Memory B cell (primary cell): ENCODE data around the gene TRIM27.
"Not testable (repeated sequence)": the region's sequence is repeated elsewhere in the genome, so short reads cannot be mapped to it uniquely, and the experiment has no call there.

Source experiments
- ATAC-seq: fragments of 150-1000 bp; cut with Tn5 transposase; 2 replicates; pipeline ENCODE4 v1.10.0; 2021; ENCODE audit warnings: low read depth, mild to moderate bottlenecking, moderate library complexity
- DNase-seq, 2 donors: peaks; one replicate each; pipeline ENCODE4 v3.0.0; 2022; ENCODE audit warnings: low spot score in 2 of 2
- H3K27ac Mint-ChIP-seq: one replicate; pipeline ENCODE4 v1.8.0; 2022; ENCODE audit warnings: mild to moderate bottlenecking, moderate library complexity, mixed read lengths
- H3K27me3 Mint-ChIP-seq: one replicate; pipeline ENCODE4 v1.8.0; 2022; ENCODE audit warnings: mixed read lengths
- H3K36me3 Mint-ChIP-seq: one replicate; pipeline ENCODE4 v1.8.0; 2022; ENCODE audit warnings: mild to moderate bottlenecking, mixed read lengths
- H3K4me1 Mint-ChIP-seq: one replicate; pipeline ENCODE4 v1.8.0; 2022; ENCODE audit warnings: mixed read lengths
- H3K4me3 Mint-ChIP-seq: one replicate; pipeline ENCODE4 v1.8.0; 2022; ENCODE audit warnings: mild to moderate bottlenecking, moderate library complexity, mixed read lengths
- H3K9me3 Mint-ChIP-seq: one replicate; pipeline ENCODE4 v1.8.0; 2022; ENCODE audit warnings: mixed read lengths

The TRIM27 gene

DNA sequence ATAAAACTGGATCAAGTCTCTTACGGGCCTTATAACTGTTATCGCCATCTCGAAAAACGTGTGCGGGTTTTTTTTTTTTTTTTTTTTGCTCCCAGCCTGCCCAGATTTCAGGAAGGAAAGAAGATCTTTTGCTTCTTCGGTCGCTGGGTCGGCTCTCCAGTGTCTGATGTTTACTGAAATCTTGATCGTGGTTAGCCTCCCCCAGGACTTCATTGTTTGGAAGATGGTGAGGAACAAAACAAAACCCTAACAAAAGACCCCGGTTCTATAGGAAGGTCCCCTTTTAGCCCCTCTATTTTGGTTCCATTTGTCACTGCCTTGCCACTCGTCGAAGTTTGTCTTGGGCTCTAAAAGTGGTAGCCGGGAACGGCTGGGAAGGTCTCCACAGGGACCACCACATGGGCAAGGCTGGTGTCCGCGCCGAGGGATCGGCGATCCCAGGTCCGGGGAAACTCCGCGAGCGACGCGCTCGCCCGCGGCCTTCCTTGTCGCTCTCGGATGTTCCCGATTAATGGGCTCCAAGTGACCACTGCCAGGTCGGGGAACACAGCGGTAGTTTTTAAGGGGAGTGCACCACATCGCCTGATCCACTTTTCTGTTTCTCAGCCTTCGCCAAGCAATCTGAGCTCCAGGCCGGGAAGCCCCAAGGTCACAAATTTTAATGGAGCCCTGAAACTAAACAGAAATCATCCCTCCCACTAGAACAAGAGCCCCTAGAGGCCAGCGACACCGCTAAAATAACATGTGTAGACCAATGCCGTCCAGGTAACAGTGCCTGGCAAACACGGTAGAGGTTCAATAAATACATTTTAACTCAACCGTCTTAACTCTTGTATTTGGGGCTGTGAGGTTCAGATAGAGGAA, 27.0 kb downstream of the TRIM27 start:
- peaks cover 2% of the 10 kb centered on the region for H3K27me3 Mint-ChIP-seq
- peaks cover 16% of the 10 kb centered on the region for H3K36me3 Mint-ChIP-seq
- peak; percentile 33 for ATAC-seq
- H3K4me1 Mint-ChIP-seq = peaks cover 24% of the 10 kb centered on the region
- H3K27ac Mint-ChIP-seq = peak overlapping the region; percentile 100
- peak overlapping the region; percentile 97 for H3K4me3 Mint-ChIP-seq
- peak; percentile 44 to 59 for DNase-seq
- peaks cover 2% of the 10 kb centered on the region for H3K9me3 Mint-ChIP-seq

- peak; percentile 78 to 87 for DNase-seq
- peaks cover 2% of the 10 kb centered on the region for H3K27me3 Mint-ChIP-seq
- H3K27ac Mint-ChIP-seq = peak overlapping the region; percentile 100
- peak; percentile 63 for ATAC-seq
- peaks cover 11% of the 10 kb centered on the region for H3K4me1 Mint-ChIP-seq
- H3K4me3 Mint-ChIP-seq = peak overlapping the region; percentile 97
- peaks cover 7% of the 10 kb centered on the region for H3K36me3 Mint-ChIP-seq
- H3K9me3 Mint-ChIP-seq = peaks cover 2% of the 10 kb centered on the region
These were observed 28.5 kb downstream of the TRIM27 start for GRCh38 chr6:28895131-28895812.

DNA sequence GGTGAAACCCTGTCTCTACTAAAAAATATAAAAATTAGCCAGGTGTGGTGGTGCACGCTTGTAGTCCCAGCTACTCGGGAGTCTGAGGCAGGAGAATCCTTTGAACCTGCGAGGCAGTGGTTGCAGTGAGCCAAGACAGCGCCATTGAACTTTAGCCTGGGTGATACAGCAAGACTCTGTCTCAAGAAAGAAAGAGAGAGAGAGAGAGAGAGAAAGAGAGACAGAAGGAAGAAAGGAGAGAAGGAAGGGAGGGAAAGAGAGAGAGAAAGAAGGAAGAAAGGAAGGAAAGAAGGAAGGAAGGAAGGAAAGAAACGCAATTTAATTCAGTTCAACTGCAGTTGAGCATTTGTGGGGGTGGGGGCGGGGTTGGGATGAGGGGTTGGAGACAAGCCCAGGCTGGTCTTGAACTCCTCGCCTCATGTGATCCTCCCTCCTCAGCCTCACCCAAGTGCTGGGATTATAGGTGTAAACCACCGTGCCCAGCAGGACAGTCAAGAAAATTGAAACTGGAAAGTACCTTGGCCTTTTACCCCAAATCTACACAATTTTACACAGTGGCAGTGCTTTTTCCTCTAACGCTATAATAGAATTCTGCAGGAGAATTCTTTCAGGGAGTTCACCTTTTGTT, 30.5 kb downstream of the TRIM27 start:
- Mint-ChIP-seq H3K27ac (no peak overlapping the region), H3K4me1 (peaks cover 11% of the 10 kb centered on the region), H3K27me3 (peaks cover 2% of the 10 kb centered on the region), H3K4me3 (no peak overlapping the region), H3K9me3 (peaks cover 1% of the 10 kb centered on the region), H3K36me3 (peaks cover 2% of the 10 kb centered on the region)
- no peak for ATAC-seq
- DNase-seq = no peak

- Mint-ChIP-seq H3K27me3 (peaks cover 2% of the 10 kb centered on the region), H3K36me3 (peaks cover 2% of the 10 kb centered on the region), H3K4me1 (peaks cover 11% of the 10 kb centered on the region), H3K4me3 (no peak overlapping the region), H3K9me3 (peaks cover 1% of the 10 kb centered on the region), H3K27ac (no peak overlapping the region)
- no peak for DNase-seq
- ATAC-seq = no peak
These were observed 31.3 kb downstream of the TRIM27 start for GRCh38 chr6:28892525-28892924.

GRCh38 chr6:28887796-28888496, 35.8 kb downstream of the TRIM27 start:
- Mint-ChIP-seq H3K4me1 (peaks cover 6% of the 10 kb centered on the region), H3K4me3 (no peak overlapping the region), H3K27ac (no peak overlapping the region), H3K9me3 (no peaks in the 10 kb centered on the region), H3K36me3 (no peaks in the 10 kb centered on the region), H3K27me3 (peaks cover 7% of the 10 kb centered on the region)
- no peak for DNase-seq
- no peak for ATAC-seq

DNA sequence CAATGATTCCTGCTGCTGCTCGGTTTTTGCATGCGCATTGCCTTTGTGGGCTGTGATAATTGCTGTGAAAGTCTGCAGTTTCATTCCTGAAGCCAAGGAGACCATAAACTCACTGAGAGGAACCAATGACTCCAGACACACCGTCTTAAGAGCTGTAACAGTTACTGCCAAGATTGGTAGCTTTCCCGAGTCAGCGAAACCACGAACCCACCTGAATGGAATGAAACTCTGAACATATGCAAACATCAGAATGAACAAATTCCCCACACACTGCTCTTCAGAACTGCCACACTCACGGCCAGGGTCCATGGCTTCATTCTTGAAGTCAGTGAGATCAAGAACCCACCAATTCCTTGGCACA, 37.7 kb downstream of the TRIM27 start:
- H3K36me3 Mint-ChIP-seq = no peaks in the 10 kb centered on the region
- DNase-seq (no peak), ATAC-seq (no peak)
- no peak overlapping the region for H3K27ac Mint-ChIP-seq
- peaks cover 11% of the 10 kb centered on the region for H3K27me3 Mint-ChIP-seq
- H3K4me1 Mint-ChIP-seq = peaks cover 10% of the 10 kb centered on the region
- peaks cover 3% of the 10 kb centered on the region for H3K9me3 Mint-ChIP-seq
- no peak overlapping the region for H3K4me3 Mint-ChIP-seq

- H3K27me3 Mint-ChIP-seq = peaks cover 19% of the 10 kb centered on the region
- no peaks in the 10 kb centered on the region for H3K36me3 Mint-ChIP-seq
- peak overlapping the region; percentile 69 for H3K4me3 Mint-ChIP-seq
- ATAC-seq (peak; percentile 54), DNase-seq (no peak)
- no peak overlapping the region for H3K27ac Mint-ChIP-seq
- H3K4me1 Mint-ChIP-seq = peaks cover 14% of the 10 kb centered on the region
- H3K9me3 Mint-ChIP-seq = peaks cover 3% of the 10 kb centered on the region
These were observed 39.2 kb downstream of the TRIM27 start for GRCh38 chr6:28884423-28885131.

DNA sequence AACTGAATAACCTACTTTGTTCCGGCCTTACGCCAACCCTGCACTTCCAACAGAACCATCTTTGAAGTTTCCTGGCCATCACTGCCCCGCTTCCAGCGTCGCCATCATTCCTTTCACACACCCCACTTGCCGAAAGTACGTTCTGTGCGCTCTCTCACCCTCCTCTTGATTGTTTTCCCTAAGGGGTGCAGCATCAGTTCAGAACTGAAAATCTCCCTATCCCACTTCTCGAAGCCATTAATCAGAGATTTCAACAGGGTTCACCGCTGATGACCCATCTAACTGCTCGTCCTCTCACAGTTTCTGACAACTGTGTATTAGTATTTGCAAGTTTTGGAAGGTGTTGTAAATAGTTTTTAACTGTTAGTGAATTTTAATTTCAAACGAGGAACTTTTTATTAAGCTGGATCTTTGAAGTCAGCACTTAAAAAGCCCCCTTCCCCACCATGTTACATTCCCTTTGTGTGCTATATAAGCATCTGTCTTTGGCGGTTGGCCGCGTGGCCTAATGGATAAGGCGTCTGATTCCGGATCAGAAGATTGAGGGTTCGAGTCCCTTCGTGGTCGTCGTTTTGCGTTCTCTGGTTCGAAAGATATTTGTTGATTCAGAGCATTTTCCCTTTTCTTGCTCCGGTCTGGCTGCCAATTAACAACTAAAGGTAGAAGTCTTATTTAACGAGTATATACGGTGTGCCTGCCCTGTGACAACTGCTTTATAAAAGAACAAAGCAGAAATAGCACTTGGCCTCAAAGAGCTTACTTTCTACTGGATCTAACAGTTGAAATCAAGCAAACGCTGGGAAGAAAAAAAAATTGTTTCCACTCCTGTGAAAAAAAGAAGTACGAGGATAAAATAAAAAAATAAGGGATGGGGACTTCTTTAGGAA, 42.6 kb downstream of the TRIM27 start:
- H3K27ac Mint-ChIP-seq = peak overlapping the region; percentile 69
- ATAC-seq (no peak), DNase-seq (peak in 1 of 2 donors; percentile 20)
- peaks cover 14% of the 10 kb centered on the region for H3K4me1 Mint-ChIP-seq
- H3K36me3 Mint-ChIP-seq = no peaks in the 10 kb centered on the region
- H3K27me3 Mint-ChIP-seq = peaks cover 29% of the 10 kb centered on the region
- peaks cover 3% of the 10 kb centered on the region for H3K9me3 Mint-ChIP-seq
- peak overlapping the region; percentile 51 for H3K4me3 Mint-ChIP-seq

GRCh38 chr6:28880519-28880893, 43.3 kb downstream of the TRIM27 start:
- no peak for DNase-seq
- Mint-ChIP-seq H3K4me1 (peaks cover 14% of the 10 kb centered on the region), H3K36me3 (no peaks in the 10 kb centered on the region), H3K9me3 (peaks cover 3% of the 10 kb centered on the region), H3K27ac (no peak overlapping the region), H3K4me3 (no peak overlapping the region), H3K27me3 (peaks cover 31% of the 10 kb centered on the region)
- ATAC-seq = no peak

- Mint-ChIP-seq H3K27me3 (peaks cover 31% of the 10 kb centered on the region), H3K4me1 (peaks cover 9% of the 10 kb centered on the region), H3K27ac (no peak overlapping the region), H3K36me3 (no peaks in the 10 kb centered on the region), H3K9me3 (peaks cover 3% of the 10 kb centered on the region), H3K4me3 (no peak overlapping the region)
- ATAC-seq (no peak), DNase-seq (no peak)
These were observed 47.1 kb downstream of the TRIM27 start for GRCh38 chr6:28876710-28877109.

DNA sequence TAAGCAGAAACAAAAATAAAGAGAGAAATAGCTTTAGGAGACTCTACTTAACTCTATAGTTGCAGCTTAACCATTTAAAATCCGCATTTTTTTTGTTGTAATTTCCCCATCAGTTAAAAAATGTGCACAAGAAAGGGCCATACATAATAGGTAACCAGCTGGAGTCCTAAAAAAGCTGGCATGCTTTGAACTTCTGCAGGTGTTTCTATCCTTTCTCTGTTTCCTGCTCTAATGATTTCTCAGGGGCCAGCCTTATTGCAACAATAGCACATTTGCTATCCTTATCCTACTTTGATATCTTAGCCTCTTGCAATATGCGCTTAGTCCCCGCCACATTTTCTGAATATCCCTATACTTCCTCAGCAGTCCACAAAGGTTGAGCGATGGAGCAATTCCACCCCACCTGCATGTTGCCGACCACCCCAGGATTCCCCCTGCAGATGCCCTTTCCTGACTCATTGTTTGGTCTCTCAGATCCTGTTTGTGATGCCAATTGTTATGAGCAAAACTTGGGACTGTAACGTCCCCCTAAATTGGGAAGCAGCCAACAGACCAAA, 48.5 kb downstream of the TRIM27 start:
- no peak for ATAC-seq
- Mint-ChIP-seq H3K4me1 (no peaks in the 10 kb centered on the region), H3K27me3 (peaks cover 20% of the 10 kb centered on the region), H3K27ac (no peak overlapping the region), H3K36me3 (no peaks in the 10 kb centered on the region), H3K9me3 (no peaks in the 10 kb centered on the region), H3K4me3 (no peak overlapping the region)
- no peak for DNase-seq

DNA sequence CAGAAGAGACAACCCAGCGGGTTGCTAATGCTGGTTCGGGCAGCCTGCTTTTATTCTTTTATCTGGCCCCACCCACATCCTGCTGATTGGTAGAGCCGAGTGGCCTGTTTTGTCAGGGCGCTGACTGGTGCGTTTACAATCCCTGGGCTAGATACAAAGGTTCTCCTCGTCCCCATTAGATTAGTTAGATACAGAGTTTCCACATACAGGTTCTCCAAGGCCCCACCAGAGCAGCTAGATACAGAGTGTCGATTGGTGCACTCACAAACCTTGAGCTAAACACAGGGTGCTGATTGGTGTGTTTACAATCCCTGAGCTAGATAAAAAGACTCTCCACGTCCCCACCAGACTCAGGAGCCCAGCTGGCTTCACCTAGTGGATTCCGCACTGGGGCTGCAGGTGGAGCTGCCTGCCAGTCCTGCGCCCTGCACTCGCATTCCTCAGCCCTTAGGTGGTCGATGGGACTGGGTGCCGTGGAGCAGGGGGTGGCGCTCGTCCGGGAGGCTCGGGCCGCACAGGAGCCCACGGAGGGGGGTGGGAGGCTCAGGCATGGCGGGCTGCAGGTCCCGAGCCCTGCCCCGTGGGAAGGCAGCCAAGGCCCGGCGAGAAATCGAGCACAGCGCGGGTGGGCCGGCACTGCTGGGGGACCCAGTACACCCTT, 51.5 kb downstream of the TRIM27 start:
- not testable (repeated sequence) for H3K9me3 Mint-ChIP-seq, H3K4me1 Mint-ChIP-seq, H3K36me3 Mint-ChIP-seq, ATAC-seq, H3K4me3 Mint-ChIP-seq, DNase-seq, H3K27ac Mint-ChIP-seq
- H3K27me3 Mint-ChIP-seq = peaks cover 11% of the 10 kb centered on the region
